Upper lobe of left lung (tissue), 4 donors: ENCODE results near the gene STAG1.

ENCODE experiments used
- POLR2A ChIP-seq, 4 donors: fragments of 450-650 bp; IDR thresholded peaks; one replicate each; pipeline ENCODE4 v1.5.1; 2016 to 2017; ENCODE audit warnings: antibody characterized with exemption in 4 of 4, mild to moderate bottlenecking in 2 of 4
- TF ChIP-seq, protein P1 (sequence below), 6 experiments: fragments of 450-650 bp in 4 of 6; fragments of 200-600 bp in 2 of 6; sonication (generic) in 2 of 6; IDR thresholded peaks; one replicate each; pipeline ENCODE4 v1.5.1; 2016 to 2019; ENCODE audit warnings: antibody characterized with exemption in 6 of 6

DNA sequence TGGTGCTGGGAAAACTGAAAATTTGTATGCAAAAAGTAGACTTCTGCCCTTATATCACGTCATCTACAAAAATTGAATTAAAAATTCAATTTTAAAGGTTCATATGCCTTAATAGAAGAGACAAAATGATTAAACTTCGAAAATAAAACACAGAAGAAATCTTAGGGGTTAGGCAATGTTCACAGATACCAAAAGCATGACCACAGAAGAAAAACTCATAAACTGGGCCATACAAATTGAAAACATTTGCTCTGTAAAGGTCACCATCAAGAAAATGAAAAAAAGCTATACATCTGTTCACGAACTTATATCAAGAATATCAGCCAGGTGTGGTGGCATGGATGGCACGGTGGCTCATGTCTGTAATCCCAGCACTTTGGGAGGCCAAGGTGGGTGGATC lies 257.0 kb downstream of the STAG1 start:
- TF ChIP-seq, protein P1, sequence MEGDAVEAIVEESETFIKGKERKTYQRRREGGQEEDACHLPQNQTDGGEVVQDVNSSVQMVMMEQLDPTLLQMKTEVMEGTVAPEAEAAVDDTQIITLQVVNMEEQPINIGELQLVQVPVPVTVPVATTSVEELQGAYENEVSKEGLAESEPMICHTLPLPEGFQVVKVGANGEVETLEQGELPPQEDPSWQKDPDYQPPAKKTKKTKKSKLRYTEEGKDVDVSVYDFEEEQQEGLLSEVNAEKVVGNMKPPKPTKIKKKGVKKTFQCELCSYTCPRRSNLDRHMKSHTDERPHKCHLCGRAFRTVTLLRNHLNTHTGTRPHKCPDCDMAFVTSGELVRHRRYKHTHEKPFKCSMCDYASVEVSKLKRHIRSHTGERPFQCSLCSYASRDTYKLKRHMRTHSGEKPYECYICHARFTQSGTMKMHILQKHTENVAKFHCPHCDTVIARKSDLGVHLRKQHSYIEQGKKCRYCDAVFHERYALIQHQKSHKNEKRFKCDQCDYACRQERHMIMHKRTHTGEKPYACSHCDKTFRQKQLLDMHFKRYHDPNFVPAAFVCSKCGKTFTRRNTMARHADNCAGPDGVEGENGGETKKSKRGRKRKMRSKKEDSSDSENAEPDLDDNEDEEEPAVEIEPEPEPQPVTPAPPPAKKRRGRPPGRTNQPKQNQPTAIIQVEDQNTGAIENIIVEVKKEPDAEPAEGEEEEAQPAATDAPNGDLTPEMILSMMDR (IDR thresholded peaks at IDR 0.05), result no peak
- no peak for TF ChIP-seq POLR2A (IDR thresholded peaks at IDR 0.05)
